HFF-Myc (cell line): ENCODE measurements around the gene FAM83B.

Source experiments
- DNase-seq: peaks from one replicate; pipeline ENCODE4 v3.0.0-alpha.2; 2011; ENCODE audit warnings: low read depth; ENCODE audit errors: extremely low read depth
- H3K4me3 ChIP-seq: replicated peaks from 2 replicates; pipeline ENCODE4 v1.5.1; 2011; ENCODE audit warnings: low read depth, mild to moderate bottlenecking, control low read depth, low read length
- TF ChIP-seq, protein P1 (sequence below): IDR thresholded peaks from 2 replicates; pipeline ENCODE4 v1.5.1; 2012; ENCODE audit warnings: mild to moderate bottlenecking, low read depth, low read length, control low read depth; ENCODE audit errors: missing control alignments

FAM83B gene

DNA sequence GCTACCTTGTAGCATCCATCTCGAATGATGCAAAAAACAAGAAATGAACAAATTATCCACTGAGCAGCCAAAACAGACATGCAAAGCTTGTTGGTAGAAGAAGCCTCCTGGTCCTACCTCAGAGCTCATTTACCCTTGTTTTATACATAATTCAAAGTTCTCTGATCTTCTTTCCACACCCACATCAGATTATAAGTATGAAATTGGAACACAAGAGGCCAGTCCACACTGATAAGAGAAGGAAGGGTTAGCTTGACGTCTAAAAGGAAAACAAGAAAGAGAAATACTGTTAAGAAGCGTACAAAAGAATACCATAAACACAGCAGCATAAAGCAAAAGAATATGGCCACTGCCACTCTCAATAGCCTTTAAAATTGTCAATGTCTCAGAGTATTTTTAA is 49.7 kb downstream of the FAM83B start:
- TF ChIP-seq, protein P1, sequence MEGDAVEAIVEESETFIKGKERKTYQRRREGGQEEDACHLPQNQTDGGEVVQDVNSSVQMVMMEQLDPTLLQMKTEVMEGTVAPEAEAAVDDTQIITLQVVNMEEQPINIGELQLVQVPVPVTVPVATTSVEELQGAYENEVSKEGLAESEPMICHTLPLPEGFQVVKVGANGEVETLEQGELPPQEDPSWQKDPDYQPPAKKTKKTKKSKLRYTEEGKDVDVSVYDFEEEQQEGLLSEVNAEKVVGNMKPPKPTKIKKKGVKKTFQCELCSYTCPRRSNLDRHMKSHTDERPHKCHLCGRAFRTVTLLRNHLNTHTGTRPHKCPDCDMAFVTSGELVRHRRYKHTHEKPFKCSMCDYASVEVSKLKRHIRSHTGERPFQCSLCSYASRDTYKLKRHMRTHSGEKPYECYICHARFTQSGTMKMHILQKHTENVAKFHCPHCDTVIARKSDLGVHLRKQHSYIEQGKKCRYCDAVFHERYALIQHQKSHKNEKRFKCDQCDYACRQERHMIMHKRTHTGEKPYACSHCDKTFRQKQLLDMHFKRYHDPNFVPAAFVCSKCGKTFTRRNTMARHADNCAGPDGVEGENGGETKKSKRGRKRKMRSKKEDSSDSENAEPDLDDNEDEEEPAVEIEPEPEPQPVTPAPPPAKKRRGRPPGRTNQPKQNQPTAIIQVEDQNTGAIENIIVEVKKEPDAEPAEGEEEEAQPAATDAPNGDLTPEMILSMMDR = no peak
- DNase-seq = no peak
- H3K4me3 ChIP-seq = no peak overlapping the region

DNA sequence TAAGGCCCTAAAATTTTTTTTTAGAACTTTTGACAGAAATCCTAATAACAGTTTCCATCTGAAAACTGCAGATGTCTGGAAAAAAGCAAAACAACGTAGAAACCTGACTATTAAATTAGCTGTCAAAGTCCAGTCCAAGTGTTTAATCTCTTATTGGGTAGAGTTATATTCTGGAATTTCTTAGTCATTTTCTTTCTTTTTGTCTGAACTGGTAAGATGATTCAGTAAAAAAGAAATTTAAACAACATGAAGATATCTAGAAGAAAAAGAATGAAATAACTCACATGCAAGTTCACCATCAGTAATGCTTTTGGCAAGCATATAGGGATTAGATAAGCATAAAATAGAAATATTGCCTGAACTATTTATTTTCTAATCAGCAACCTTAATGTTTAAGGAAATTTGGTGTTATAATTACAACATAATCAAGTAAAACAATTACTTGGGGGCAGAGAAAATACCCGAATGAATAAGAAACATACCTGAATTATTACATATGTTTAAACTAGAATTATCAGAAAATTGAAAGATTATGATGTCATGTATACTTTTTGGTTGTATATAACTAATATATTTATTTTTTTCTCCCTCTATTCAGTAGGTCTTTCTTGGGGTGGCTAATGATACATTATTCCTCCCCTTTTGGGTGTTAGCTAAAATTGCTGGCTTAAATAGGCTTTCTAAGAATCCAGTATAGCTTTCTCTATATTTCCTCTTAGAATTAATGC is 51.1 kb downstream of the FAM83B start:
- TF ChIP-seq, protein P1 = no peak
- DNase-seq = no peak
- no peak overlapping the region for H3K4me3 ChIP-seq

DNA sequence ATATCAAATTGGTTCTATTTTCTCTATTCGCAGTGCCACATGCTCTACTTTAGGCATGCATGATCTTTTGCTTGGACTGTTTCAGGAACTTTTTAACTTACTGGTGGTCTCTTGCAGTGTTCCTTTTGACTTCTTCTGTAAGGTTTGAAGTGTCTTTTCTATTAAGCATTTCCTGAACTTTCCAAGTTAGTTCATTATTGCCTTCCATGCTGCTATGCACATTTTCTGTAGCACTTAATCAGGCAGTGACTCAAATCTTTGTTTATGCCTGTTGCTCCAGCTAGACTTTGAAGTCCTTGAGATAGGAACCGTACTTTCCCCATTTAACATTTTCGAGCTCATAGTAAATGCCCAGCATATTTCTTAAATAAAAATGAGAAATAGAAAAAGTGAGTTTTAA is 52.2 kb downstream of the FAM83B start:
- DNase-seq = no peak
- TF ChIP-seq, protein P1 = no peak
- no peak overlapping the region for H3K4me3 ChIP-seq

GRCh38 chr6:54899442-54899841 is 52.9 kb downstream of the FAM83B start:
- DNase-seq = no peak
- TF ChIP-seq, protein P1 = no peak
- H3K4me3 ChIP-seq = no peak overlapping the region

DNA sequence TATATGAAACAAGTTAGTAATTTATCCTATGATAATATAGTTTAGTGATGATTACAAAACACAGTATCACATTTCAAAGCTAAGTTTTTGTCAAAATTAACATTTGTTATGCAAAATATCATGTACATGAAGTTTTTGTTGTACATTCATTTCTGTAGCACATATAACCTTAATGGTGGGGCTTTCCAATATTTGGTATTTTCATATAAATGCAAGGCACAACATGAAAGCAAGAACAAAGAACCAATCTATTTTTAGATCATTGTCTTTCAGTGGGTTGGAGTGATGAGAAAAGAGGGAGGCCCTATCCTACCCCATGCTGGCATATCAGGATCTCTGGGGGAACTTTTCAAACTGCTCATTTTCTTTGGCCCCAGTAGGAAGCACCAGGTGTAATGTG is 53.4 kb downstream of the FAM83B start:
- no peak for DNase-seq
- no peak overlapping the region for H3K4me3 ChIP-seq
- TF ChIP-seq, protein P1 = no peak

- DNase-seq = no peak
- H3K4me3 ChIP-seq = no peak overlapping the region
- TF ChIP-seq, protein P1 = no peak
Measured at GRCh38 chr6:54900666-54901065, 54.1 kb downstream of the FAM83B start.

- H3K4me3 ChIP-seq = no peak overlapping the region
- TF ChIP-seq, protein P1 = no peak
- no peak for DNase-seq
Measured at GRCh38 chr6:54903884-54904283, 57.3 kb downstream of the FAM83B start.
